Sigmoid colon (tissue), 7 donors: ENCODE data around the gene RPTOR. TPM values are rescaled to one million over a fixed set of nuclear protein-coding genes. Genes with fewer than 3 reads are reported as not detected.

Experiments
- DNase-seq: peaks from one replicate; pipeline ENCODE4 v3.0.0-alpha.2; 2019
- H3K27ac ChIP-seq, 4 donors: fragments of 200-600 bp; sonication (generic); one replicate each; pipeline ENCODE4 v1.5.1; 2016 to 2019; ENCODE audit warnings: mild to moderate bottlenecking in 1 of 4
- H3K27me3 ChIP-seq, 3 donors: fragments of 200-600 bp; sonication (generic); one replicate each; pipeline ENCODE4 v1.5.1; 2019; ENCODE audit warnings: mild to moderate bottlenecking in 1 of 3
- H3K36me3 ChIP-seq, 4 donors: fragments of 200-600 bp; sonication (generic); one replicate each; pipeline ENCODE4 v1.5.1; 2016 to 2019
- H3K4me1 ChIP-seq, 4 donors: fragments of 200-600 bp; sonication (generic); one replicate each; pipeline ENCODE4 v1.5.1; 2017 to 2019
- H3K4me3 ChIP-seq, 4 donors: fragments of 200-600 bp; sonication (generic); one replicate each; pipeline ENCODE4 v1.5.1; 2017 to 2019; ENCODE audit warnings: mild to moderate bottlenecking in 2 of 4, moderate library complexity in 1 of 4
- H3K9me3 ChIP-seq, 4 donors: fragments of 200-600 bp in 3 of 4; sonication (generic) in 3 of 4; one replicate each; pipeline versions ENCODE4 v1.5.1 to v1.6.1; 2013 to 2019
- CTCF ChIP-seq, 4 experiments: fragments of 450-650 bp in 3 of 4; fragments of 200-600 bp in 1 of 4; IDR thresholded peaks; one replicate each; pipeline ENCODE4 v1.5.1; 2016 to 2019; ENCODE audit warnings: antibody characterized with exemption in 4 of 4, mild to moderate bottlenecking in 3 of 4, moderate library complexity in 2 of 4
- EP300 ChIP-seq, 4 donors: sonication (generic); formaldehyde crosslinking; IDR thresholded peaks; one replicate each; pipeline ENCODE4 v1.6.1; 2017; ENCODE audit warnings: antibody characterized with exemption in 4 of 4
- POLR2A ChIP-seq, 2 donors: fragments of 450-650 bp; IDR thresholded peaks; one replicate each; pipeline ENCODE4 v1.6.1; 2016; ENCODE audit warnings: antibody characterized with exemption in 2 of 2, mild to moderate bottlenecking in 2 of 2, moderate library complexity in 2 of 2
- POLR2AphosphoS5 ChIP-seq, 4 donors: sonication (generic); formaldehyde crosslinking; IDR thresholded peaks; one replicate each; pipeline ENCODE4 v1.6.1; 2017; ENCODE audit warnings: antibody characterized with exemption in 4 of 4
- WGBS, 2 donors: extraction: QIAGEN DNeasy Blood & Tissue Kit; methylation state at CpG; one replicate each; pipeline ENCODE4 v1.1.7; 2013; 5-methylcytosine and 5-hydroxymethylcytosine counted together
- intact Hi-C: fragments of 100-400 bp; cut with DNase I; formaldehyde crosslinking; loops from one replicate; pipeline ENCODE4 v1.15.1; 2023
- polyA plus RNA-seq, 3 donors: library from polyadenylated mRNA; stranded (reverse); fragments of 200-250 nt; gene quantifications; one replicate each; pipeline ENCODE4 v1.2.3, GENCODE V29; 2013
- total RNA-seq, 4 donors: library from RNA; depleted of rRNA; stranded (reverse); fragments of >200 nt; gene quantifications; one replicate each; pipeline ENCODE4 v1.1.0, GENCODE V29; 2016
- donor health status: healthy with polysubstance abuse.
- donor health status: Bipolar disorder and iron deficiency.
- donor health status: healthy.

The RPTOR gene
- total and polyA plus RNA-seq, 7 donors: 3.7 to 68.7 (median 22.9) TPM

- H3K36me3 ChIP-seq: peaks cover 0 to 5% (median 0%) of the 10 kb centered on the region in 4 donors
- no peak overlapping the region for H3K4me3 ChIP-seq
- no peak for DNase-seq
- peaks cover 0 to 2% (median 0%) of the 10 kb centered on the region in 4 donors for H3K4me1 ChIP-seq
- H3K9me3 ChIP-seq: no peaks in the 10 kb centered on the region
- intact Hi-C loops: no loop called here
- no peak overlapping the region for H3K27ac ChIP-seq
- 96 to 99% methylated on average over 2 of the region's 2 CpGs for WGBS, 2 donors
- H3K27me3 ChIP-seq: no peaks in the 10 kb centered on the region
- no peak for TF ChIP-seq CTCF (IDR thresholded peaks at IDR 0.05)
- no peak for TF ChIP-seq POLR2A (IDR thresholded peaks at IDR 0.05)
- TF ChIP-seq POLR2AphosphoS5 (IDR thresholded peaks at IDR 0.05): no peak
- no peak for TF ChIP-seq EP300 (IDR thresholded peaks at IDR 0.05)
Observed at GRCh38 chr17:80639658-80640057, 95.0 kb downstream of the RPTOR start.

DNA sequence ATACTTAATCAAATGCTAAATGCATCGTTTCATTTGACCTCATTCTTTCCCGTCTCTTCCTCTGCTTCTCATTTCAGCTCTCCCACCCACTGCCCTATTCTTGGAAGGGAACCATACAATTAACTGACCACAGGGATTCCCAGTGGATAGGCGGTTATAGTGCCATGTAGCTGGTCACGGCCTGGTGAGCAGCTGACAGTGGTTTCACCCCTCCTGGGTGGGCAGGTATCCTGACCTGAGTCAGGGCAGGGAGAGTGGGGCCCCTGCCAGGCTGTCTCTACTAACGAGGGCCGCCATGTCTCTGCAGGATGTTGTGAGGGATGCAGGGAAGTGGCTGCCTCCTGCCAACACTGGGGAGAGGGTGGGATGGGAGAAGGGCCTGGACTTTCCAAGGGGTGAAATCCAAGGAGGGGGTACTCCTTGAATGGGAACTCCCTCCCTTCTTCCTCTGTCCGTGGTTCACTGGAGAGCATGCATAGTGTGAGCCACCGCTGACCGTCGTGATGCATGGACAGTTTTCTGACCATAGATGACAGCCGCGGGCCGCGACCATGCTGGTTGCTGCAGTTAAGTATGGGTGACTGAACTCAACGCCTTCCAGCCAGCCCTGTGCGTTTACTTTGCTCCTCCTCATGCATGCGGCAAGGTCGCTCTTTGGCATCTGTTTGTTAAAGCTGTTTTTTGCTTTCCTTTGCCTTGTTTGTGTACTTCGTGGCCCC is 95.9 kb downstream of the RPTOR start:
- Histone ChIP-seq H3K4me1 (peaks cover 0 to 6% (median 2%) of the 10 kb centered on the region in 4 donors), H3K4me3 (no peak overlapping the region), H3K36me3 (peaks cover 0 to 5% (median 0%) of the 10 kb centered on the region in 4 donors), H3K27me3 (no peaks in the 10 kb centered on the region), H3K9me3 (no peaks in the 10 kb centered on the region), H3K27ac (no peak overlapping the region)
- WGBS, 2 donors: 95 to 96% methylated on average over 19 of the region's 19 CpGs
- TF ChIP-seq POLR2A (IDR thresholded peaks at IDR 0.05): no peak
- no peak for TF ChIP-seq CTCF (IDR thresholded peaks at IDR 0.05)
- no peak for TF ChIP-seq POLR2AphosphoS5 (IDR thresholded peaks at IDR 0.05)
- no peak for TF ChIP-seq EP300 (IDR thresholded peaks at IDR 0.05)
- intact Hi-C loops: no loop called here
- DNase-seq: no peak

DNA sequence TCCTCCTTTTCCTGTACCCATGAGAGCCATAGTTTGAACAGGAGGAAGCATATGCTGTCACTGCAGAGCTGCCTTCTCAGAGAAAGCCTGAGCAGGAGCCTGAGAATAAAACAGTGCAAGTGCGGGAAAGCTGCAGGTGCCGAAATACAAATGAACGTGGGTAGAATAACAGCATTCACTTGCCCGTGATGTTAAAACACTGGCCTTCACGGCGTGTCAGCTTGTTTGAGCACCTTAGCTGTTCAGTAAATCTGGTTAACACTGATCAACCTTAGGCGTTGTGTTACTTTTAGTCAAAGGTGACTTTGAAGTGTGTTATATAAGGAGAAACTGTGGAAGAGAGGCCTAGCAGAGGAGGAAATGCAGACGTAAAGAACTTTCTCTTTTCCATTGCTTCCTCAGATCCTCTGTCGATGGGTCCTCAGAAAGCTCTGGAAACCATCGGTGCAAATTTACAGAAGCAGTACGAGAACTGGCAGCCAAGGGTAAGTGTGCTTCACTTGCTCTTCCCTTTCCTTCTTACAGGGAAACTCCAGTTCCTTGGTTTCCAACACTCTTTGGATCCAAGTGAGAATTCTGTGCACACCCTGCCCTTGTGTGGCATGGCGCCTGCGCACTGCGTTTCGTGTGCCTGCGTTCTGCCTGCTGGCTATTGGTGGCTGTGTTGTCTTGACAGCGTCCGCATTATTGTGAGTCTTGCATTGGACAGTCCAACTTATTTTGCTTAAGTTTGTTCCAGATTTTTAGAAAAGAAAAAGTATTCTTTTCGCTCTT is 98.9 kb downstream of the RPTOR start:
- Histone ChIP-seq H3K36me3 (peaks cover 0 to 5% (median 0%) of the 10 kb centered on the region in 4 donors), H3K27ac (no peak overlapping the region), H3K9me3 (no peaks in the 10 kb centered on the region), H3K4me1 (peaks cover 0 to 13% (median 3%) of the 10 kb centered on the region in 4 donors), H3K4me3 (no peak overlapping the region), H3K27me3 (no peaks in the 10 kb centered on the region)
- intact Hi-C loops: no loop called here
- TF ChIP-seq POLR2AphosphoS5 (IDR thresholded peaks at IDR 0.05): no peak
- no peak for TF ChIP-seq CTCF (IDR thresholded peaks at IDR 0.05)
- TF ChIP-seq EP300 (IDR thresholded peaks at IDR 0.05): no peak
- TF ChIP-seq POLR2A (IDR thresholded peaks at IDR 0.05): no peak
- 94 to 96% methylated on average over 19 of the region's 19 CpGs for WGBS, 2 donors
- no peak for DNase-seq

DNA sequence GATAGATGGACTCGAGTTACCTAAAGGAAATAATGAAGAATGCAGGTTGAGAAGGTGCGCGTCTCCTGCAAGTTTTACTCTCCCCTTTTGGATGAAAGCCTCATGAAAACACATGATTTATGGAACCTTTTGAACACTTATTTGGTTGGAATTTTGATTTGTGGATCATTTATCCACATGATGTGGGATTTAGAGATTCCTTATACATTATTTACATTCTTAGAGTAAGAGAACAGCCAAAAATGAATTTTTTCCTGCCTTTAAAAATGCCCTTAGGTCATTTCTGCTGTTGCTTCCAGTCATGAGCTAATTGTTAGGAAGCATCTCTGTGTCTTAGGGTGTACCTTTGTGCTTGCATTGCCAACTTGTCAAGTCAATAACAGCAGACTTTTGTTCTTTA is 99.9 kb downstream of the RPTOR start:
- no peaks in the 10 kb centered on the region for H3K27me3 ChIP-seq
- H3K4me1 ChIP-seq: peaks cover 0 to 18% (median 3%) of the 10 kb centered on the region in 4 donors
- TF ChIP-seq CTCF (IDR thresholded peaks at IDR 0.05) (no peak), POLR2A (IDR thresholded peaks at IDR 0.05) (no peak), EP300 (IDR thresholded peaks at IDR 0.05) (no peak), POLR2AphosphoS5 (IDR thresholded peaks at IDR 0.05) (no peak)
- DNase-seq: no peak
- intact Hi-C loops: no loop called here
- no peak overlapping the region for H3K4me3 ChIP-seq
- peaks cover 0 to 5% (median 0%) of the 10 kb centered on the region in 4 donors for H3K36me3 ChIP-seq
- WGBS, 2 donors: 97 to 98% methylated on average over 3 of the region's 3 CpGs
- no peaks in the 10 kb centered on the region for H3K9me3 ChIP-seq
- no peak overlapping the region for H3K27ac ChIP-seq
